ENCODE results near the gene SGMS2.

DNA sequence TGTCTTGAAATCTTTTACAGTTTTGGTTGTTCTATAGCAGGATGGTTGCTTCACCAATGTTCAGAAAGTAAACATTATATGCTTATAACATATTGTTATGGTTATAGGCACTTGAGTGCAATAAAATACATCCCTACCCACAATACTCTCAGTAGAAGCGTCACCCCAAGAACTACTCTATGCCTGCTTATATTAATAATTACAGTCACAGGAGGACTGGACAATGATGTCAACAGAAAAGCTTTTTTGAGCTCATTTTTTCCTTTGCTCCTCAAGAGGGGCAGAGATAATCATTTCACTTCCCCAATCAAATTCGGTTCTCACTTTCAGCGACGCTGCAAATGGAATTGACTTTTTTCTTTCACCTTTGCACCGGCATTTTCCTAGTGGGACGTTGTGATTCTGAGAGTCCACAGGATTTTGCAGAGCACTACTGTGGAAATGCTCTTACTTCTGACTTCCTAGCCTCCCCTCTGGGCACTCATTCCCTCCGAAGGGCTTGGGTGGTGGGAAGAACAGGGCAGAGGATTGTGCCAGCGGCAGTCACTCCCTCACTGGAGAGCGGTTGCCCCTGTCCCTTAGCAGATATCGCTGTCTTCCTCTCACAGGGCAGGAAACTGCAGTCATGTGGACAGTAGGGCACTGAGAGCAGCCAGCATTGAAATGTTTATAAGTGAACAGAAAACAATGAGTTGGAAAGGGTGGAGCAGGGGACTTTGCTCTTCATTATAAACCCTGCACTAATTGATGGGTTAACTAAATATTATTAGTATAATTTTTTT is 24.9 kb upstream of the SGMS2 start:
- TF ChIP-seq EZH2 (IDR thresholded peaks at IDR 0.05; ENCODE audit: insufficient read depth, poor library complexity, severe bottlenecking) (no peak), EZH2phosphoT487 (IDR thresholded peaks at IDR 0.05; ENCODE audit: insufficient read depth, low read depth) (no peak)

All from GM23248 (cell line).